D721Med (cell line): ENCODE results near the gene TMEFF1.

Source experiments
- DNase-seq: peaks from one replicate; pipeline ENCODE4 v3.0.0; 2011; ENCODE audit warnings: low spot score; ENCODE audit not compliant: insufficient read length
- FAIRE-seq: peaks from 2 replicates; lab custom pipeline; 2011; peaks lifted over from hg19 to GRCh38; lab: Jason Lieb, UNC
- TF ChIP-seq, protein P1 (sequence below): IDR thresholded peaks from 2 replicates; pipeline ENCODE4 v1.5.1; 2012; ENCODE audit warnings: mild to moderate bottlenecking, control low read depth; ENCODE audit not compliant: insufficient read depth; ENCODE audit errors: missing control alignments

Gene TMEFF1

DNA sequence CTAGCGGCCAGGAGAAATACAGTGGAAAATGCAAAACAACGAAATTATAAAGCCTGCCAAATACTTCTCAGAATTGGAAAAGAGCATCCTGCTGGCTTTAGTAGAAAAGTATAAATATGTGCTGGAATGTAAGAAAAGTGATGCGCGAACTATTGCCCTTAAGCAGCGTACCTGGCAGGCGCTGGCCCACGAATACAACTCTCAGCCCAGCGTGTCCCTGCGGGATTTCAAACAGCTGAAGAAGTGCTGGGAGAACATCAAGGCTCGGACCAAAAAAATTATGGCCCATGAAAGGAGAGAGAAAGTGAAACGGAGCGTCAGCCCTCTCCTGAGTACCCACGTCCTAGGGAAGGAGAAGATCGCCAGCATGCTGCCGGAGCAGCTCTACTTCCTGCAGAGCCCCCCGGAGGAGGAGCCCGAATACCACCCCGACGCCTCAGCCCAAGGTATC lies 31.0 kb upstream of the TMEFF1 start:
- TF ChIP-seq, protein P1, sequence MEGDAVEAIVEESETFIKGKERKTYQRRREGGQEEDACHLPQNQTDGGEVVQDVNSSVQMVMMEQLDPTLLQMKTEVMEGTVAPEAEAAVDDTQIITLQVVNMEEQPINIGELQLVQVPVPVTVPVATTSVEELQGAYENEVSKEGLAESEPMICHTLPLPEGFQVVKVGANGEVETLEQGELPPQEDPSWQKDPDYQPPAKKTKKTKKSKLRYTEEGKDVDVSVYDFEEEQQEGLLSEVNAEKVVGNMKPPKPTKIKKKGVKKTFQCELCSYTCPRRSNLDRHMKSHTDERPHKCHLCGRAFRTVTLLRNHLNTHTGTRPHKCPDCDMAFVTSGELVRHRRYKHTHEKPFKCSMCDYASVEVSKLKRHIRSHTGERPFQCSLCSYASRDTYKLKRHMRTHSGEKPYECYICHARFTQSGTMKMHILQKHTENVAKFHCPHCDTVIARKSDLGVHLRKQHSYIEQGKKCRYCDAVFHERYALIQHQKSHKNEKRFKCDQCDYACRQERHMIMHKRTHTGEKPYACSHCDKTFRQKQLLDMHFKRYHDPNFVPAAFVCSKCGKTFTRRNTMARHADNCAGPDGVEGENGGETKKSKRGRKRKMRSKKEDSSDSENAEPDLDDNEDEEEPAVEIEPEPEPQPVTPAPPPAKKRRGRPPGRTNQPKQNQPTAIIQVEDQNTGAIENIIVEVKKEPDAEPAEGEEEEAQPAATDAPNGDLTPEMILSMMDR, result no peak
- FAIRE-seq (no peak), DNase-seq (no peak)

DNA sequence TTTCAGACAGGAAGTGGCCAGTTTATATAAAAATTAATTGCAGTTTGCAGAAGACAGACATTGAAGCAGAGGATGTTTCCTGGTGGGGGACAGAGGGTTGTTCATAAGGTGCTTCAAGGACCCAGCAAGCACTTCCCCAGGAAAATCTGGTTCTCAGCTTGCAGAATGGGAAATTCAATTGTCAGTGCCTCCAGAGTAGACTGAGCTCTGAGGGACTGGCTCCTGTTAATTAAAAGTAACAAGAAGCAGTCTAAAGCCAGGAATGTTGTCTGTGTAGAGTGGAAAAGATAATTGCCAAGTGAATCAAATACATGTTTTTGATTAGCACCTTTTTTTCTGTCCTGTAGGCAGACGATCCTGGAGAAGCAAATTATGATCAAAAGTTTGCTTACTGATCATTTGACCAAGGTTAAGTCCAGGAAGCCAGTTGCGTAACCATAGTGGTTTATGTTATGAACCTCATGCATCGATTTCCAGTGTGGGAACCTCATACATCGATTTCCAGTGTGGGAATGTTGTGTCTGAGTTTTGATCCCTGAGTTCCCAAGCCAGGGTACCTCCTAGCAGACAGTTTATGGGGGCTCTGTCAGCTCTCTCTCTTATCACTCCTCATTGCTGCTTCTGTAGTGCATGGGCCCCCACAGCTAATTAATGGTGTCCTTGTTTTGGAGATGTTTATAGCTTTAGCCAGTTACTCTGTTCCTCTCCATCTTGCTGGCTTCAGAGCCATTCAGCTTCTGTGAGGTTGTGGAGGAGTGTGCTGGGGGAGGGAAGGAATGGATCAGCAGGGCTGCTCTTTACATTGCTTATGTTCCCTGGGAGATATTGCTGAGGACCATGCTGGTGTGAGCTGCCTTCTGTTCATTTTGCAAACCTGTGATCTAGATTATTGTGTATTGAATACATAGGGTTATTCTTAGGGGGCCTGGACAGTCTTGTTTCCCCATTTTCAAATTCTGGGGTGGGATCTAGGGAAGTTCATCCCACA lies 28.9 kb upstream of the TMEFF1 start:
- DNase-seq (no peak), FAIRE-seq (no peak)
- TF ChIP-seq, protein P1, result no peak

DNA sequence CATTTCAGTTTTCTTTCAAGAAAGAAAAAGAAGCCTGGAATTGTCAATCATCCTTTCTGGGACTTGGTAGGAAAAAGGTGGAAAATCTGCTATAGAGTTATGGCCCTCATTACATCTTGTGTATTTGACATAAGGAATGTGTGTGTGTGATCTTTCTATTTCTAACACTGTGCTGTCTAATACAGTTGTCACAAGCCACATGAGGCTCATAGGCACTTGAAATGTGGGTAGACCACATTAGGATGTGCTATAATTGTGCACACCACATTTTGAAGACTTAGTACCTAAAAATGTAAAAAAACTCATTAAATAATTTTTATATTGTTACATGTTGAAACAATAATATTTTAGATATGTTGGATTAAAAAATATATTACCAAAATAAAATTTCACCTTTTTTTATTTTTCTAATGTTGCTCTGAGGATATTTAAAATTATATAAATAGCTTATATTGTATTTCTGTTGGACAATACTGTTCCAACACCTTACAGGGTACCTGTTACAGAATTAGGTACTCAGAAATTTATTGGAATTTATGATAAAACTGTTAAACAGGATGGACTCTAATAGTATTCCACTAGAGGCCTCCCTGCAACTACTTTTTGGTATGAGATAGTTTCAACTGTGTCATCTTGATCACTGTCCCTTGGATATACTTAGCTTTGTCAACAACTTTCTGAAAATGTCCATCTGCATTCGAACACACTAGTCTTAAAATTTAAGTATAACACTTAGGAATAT lies 27.6 kb upstream of the TMEFF1 start:
- no peak for DNase-seq
- no peak for FAIRE-seq
- TF ChIP-seq, protein P1, result no peak

DNA sequence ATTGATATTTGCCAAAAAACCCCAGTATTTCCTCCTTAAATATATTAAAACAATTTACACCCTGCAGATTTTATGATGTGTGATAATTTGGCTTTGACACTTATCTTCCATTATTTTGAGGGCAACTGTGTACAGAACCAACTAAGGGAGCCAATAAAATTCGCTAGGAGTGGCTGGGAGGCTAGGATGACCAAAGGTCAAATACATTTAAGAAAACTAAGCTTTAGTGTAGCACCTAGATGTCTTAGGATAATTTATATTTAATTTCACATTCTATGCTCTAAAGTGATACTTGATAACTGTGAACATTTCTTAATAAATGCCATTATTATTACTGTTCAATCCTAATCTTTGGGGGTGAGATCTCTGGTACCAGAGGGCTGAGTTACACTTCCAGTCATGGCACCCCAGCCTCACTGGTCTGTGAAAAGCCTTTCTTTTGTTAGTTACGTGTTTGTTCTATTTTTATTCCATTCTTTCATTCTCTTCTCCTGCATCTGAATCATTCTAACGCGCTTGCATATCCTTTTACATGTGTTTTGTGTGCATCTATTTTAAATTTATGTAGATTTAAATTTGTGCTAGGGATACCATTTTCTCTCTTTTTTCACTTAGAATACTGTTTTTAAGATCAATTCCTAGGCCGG lies 26.9 kb upstream of the TMEFF1 start:
- DNase-seq, result no peak
- TF ChIP-seq, protein P1, result no peak
- FAIRE-seq, result no peak

DNA sequence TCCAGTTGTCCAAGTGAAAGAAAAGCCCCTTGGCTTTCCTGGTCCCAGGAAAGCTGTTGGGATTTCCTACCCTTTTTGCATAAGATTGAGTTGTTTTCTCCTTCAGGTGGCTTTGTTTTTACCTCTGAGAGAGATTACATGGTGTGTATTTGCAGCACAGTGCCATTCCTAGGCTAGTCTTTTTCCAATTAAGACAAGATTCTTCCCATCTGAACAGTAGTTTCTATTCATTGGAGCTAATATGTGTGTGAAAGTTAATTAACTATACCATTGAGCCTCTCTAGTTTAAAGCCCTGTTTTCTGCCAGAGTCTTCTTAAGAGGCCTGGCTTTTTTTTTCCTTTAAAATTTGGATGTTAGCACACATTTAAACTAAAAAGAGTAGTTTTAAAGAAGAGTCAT lies 25.9 kb upstream of the TMEFF1 start:
- TF ChIP-seq, protein P1, result no peak
- no peak for FAIRE-seq
- no peak for DNase-seq

DNA sequence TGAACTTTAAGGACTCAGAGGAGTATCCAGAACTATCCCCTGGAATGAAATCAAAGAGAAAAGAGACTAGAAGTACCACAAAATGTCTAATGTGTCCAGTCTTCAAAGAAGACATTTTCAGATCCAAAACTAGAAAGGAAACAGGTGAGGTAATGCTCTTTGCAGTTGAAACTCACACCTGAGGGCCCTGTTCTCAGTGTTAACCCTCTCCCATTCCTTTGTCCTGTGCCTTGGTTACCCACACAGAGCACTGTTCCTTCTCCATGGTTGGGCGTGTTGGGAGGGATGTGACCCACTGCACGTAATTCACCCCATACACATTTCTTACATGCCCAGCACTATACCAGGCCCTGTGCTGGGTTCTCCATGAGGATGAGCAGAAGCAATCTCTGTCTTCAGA lies 24.7 kb upstream of the TMEFF1 start:
- no peak for DNase-seq
- TF ChIP-seq, protein P1, result no peak
- no peak for FAIRE-seq
